ENCODE measurements around the gene HHATL. TPM values are rescaled to one million over a fixed set of nuclear protein-coding genes. Genes with fewer than 3 reads are reported as not detected.

The HHATL gene
- total RNA-seq, 2 donors from 2014 or later = not detected

DNA sequence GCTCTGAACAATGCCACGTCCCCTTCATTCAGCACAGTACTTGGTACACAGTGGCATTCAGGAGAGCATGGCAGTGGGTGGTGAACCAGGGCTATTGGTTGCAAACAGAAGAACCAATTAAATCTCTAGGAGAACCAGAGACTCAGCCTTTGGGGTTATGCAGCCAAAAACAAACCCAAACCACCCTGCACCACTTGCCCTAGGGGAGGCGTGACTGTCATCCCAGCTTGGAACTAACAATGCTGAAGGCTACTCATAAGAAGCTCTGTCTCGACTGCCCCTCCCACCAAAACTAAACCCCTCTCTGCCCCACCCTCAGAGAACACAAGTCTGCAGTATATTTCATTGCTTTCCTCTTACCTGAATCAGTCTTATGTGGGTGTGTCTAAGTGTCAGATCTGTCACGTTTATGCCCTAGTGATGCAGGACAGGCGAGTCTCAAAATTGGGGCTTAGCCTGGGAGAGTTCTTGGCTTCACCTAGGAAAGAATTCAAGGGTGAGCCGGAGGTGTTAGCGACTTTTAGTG is 32.5 kb downstream of the HHATL start:
- Histone ChIP-seq H3K27me3 (replicated peaks; ENCODE audit: insufficient read depth) (no peaks in the 10 kb centered on the region), H3K4me1 (ENCODE audit: control insufficient read depth in 1 of 2, low read depth in 2 of 2) (peaks cover 19 to 32% of the 10 kb centered on the region in 2 donors), H3K27ac (no peak overlapping the region), H3K9me3 (no peaks in the 10 kb centered on the region), H3K4me3 (no peak overlapping the region), H3K36me3 (no peaks in the 10 kb centered on the region)
- DNase-seq (ENCODE audit: low spot score) (no peak), ATAC-seq (ENCODE audit: insufficient number of reproducible peaks, low FRiP score, low read depth) (no peak)
- TF ChIP-seq, protein P1, sequence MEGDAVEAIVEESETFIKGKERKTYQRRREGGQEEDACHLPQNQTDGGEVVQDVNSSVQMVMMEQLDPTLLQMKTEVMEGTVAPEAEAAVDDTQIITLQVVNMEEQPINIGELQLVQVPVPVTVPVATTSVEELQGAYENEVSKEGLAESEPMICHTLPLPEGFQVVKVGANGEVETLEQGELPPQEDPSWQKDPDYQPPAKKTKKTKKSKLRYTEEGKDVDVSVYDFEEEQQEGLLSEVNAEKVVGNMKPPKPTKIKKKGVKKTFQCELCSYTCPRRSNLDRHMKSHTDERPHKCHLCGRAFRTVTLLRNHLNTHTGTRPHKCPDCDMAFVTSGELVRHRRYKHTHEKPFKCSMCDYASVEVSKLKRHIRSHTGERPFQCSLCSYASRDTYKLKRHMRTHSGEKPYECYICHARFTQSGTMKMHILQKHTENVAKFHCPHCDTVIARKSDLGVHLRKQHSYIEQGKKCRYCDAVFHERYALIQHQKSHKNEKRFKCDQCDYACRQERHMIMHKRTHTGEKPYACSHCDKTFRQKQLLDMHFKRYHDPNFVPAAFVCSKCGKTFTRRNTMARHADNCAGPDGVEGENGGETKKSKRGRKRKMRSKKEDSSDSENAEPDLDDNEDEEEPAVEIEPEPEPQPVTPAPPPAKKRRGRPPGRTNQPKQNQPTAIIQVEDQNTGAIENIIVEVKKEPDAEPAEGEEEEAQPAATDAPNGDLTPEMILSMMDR (IDR thresholded peaks at IDR 0.05) = no peak

DNA sequence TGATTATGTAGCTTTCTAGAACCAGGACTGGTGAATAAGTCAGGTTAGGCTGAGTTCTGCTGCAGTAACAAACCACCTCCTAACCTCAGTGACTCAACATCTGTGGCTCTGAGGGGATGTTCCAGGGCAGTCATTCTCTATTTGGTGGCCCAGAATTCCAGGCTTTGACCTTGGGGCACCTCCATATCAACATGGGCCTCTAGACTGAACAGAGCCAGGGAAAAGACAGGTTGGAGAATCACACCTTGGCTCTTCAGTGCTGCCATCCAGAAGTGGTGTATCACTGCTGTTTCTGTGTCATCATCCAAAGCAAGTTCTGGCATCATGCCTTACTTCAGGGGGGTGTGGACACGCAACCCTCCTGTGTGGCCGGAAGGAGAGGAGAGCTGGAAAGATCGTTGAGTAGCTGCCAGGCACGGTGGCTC is 33.8 kb downstream of the HHATL start:
- TF ChIP-seq, protein P1 (IDR thresholded peaks at IDR 0.05) = no peak
- Histone ChIP-seq H3K36me3 (no peaks in the 10 kb centered on the region), H3K27ac (no peak overlapping the region), H3K27me3 (replicated peaks; ENCODE audit: insufficient read depth) (no peaks in the 10 kb centered on the region), H3K4me3 (no peak overlapping the region), H3K4me1 (ENCODE audit: control insufficient read depth in 1 of 2, low read depth in 2 of 2) (peaks cover 19 to 33% of the 10 kb centered on the region in 2 donors), H3K9me3 (no peaks in the 10 kb centered on the region)
- DNase-seq (ENCODE audit: low spot score) (no peak), ATAC-seq (ENCODE audit: insufficient number of reproducible peaks, low FRiP score, low read depth) (no peak)

DNA sequence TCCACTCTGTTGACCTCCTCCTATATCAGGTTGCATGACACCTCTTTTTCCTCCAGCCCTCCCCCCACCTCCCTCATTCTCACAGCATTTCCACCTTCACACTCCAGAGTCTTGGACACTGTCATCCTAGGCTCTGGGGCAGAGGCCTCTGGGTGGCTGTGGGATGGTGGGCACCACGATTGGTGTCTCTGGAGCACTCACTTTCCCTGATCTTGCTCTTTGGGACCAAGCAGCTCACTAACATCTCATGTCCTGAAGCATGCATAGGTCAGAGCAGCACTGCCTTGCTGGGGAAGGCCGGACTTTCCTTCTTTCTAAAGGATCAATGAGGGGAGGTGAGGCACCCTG is 34.2 kb downstream of the HHATL start:
- TF ChIP-seq, protein P1 (IDR thresholded peaks at IDR 0.05) = no peak
- Histone ChIP-seq H3K4me1 (ENCODE audit: control insufficient read depth in 1 of 2, low read depth in 2 of 2) (peaks cover 19 to 33% of the 10 kb centered on the region in 2 donors), H3K27ac (no peak overlapping the region), H3K4me3 (no peak overlapping the region), H3K9me3 (no peaks in the 10 kb centered on the region), H3K36me3 (no peaks in the 10 kb centered on the region), H3K27me3 (replicated peaks; ENCODE audit: insufficient read depth) (no peaks in the 10 kb centered on the region)
- ATAC-seq (ENCODE audit: insufficient number of reproducible peaks, low FRiP score, low read depth) (no peak), DNase-seq (ENCODE audit: low spot score) (no peak)

DNA sequence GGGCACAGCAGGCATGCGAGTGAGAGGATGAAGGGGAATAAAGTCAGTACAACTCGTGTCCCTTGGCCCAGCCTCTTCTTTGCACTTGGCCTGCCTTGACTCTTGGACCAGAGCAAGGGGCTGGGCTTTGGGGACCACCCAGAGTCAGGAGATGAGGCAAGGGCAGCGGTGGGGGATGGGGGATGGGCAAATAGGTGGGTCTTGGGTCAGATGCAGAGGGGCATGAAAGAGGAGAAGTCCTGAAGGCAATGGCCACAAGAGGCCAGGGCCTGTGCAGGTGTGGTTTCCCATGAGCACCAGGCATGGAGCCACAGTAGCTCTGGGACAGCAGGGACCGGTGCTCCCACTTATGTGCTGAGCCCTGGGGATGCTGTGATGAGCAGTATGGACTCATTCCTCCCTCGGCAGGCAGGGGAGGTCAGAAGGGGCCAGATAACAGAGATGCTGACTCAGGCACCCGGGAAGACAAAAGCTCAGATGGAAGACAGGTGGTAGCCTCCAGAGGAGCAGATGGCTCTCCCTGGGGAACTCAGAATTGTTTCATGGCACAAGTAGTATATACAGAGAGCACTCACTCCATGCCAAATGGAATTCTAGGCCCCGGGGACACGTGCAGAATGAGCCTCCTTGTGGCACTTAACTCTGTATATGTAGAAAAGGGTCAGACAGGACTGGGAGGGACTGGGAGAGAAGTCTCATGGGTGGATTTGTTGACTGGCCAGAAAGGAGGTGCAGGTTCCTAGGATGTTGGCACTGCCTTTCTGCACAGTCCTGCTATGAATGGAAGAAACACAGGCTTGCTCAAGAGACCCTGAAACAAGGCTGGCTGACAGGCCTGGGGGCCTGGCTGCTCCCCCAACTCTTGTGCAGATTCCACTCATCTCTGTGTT is 34.8 kb downstream of the HHATL start:
- ATAC-seq (ENCODE audit: insufficient number of reproducible peaks, low FRiP score, low read depth) (no peak), DNase-seq (ENCODE audit: low spot score) (no peak)
- H3K4me1 ChIP-seq (ENCODE audit: control insufficient read depth in 1 of 2, low read depth in 2 of 2) = peaks cover 19 to 33% of the 10 kb centered on the region in 2 donors
- TF ChIP-seq, protein P1 (IDR thresholded peaks at IDR 0.05) = no peak
- no peaks in the 10 kb centered on the region for H3K36me3 ChIP-seq
- peak overlapping the region; percentile 66 to 77 for H3K27ac ChIP-seq
- H3K27me3 ChIP-seq (replicated peaks; ENCODE audit: insufficient read depth) = no peaks in the 10 kb centered on the region
- no peak overlapping the region for H3K4me3 ChIP-seq
- no peaks in the 10 kb centered on the region for H3K9me3 ChIP-seq

DNA sequence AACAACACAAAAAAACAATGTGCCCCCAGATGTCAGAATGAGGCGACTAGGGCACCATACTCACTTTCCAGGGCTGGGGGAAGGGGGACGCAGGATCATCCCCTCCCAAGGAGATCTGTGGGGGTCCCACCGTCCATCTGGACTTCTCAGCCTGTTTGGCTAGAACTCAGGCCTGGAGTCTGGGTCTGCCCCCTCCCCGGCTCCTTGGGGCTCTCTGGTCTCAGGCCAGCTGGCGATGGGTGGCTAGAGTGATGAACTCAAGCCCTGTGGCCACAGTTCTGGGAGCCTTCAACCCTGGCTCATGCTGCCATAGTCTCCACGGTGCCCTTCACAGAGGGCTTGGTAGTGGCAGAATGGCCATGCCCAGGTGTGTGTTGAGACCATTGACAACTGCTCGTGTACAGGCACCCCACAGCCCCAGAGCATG is 35.5 kb downstream of the HHATL start:
- DNase-seq (ENCODE audit: low spot score) (no peak), ATAC-seq (ENCODE audit: insufficient number of reproducible peaks, low FRiP score, low read depth) (no peak)
- no peak overlapping the region for H3K4me3 ChIP-seq
- H3K36me3 ChIP-seq = no peaks in the 10 kb centered on the region
- TF ChIP-seq, protein P1 (IDR thresholded peaks at IDR 0.05) = no peak
- no peaks in the 10 kb centered on the region for H3K9me3 ChIP-seq
- peak overlapping the region; percentile 66 to 77 for H3K27ac ChIP-seq
- no peaks in the 10 kb centered on the region for H3K27me3 ChIP-seq (replicated peaks; ENCODE audit: insufficient read depth)
- H3K4me1 ChIP-seq (ENCODE audit: control insufficient read depth in 1 of 2, low read depth in 2 of 2) = peaks cover 19 to 33% of the 10 kb centered on the region in 2 donors
